ENCODE measurements around the gene PIPOX.

GRCh38 chr17:29036584-29036983, 6.4 kb upstream of the PIPOX start:
- no peak for TF ChIP-seq CTCF (IDR thresholded peaks at IDR 0.05; ENCODE audit: low read length)
- no peak for TF ChIP-seq EZH2 (optimal IDR thresholded peaks at IDR 0.05; ENCODE audit: low read depth, low read length)
- TF ChIP-seq EZH2phosphoT487 (IDR thresholded peaks at IDR 0.05; ENCODE audit: low read length): no peak

Data from MM.1S (cell line).